HepG2 (cell line): ENCODE measurements around the gene PHRF1. TPM values are rescaled to one million over a fixed set of nuclear protein-coding genes. Genes with fewer than 3 reads are reported as not detected.

Experiments used
- ATF5 ChIP-seq: sonication (generic); formaldehyde crosslinking; IDR thresholded peaks from 2 replicates; pipeline ENCODE4 v1.4.0; 2020; ENCODE audit warnings: mild to moderate bottlenecking, low read depth, missing genetic modification reagents
- HNRNPK ChIP-seq: fragments of 200-400 bp; formaldehyde crosslinking; IDR thresholded peaks from 2 replicates; pipeline ENCODE4 v1.6.1; 2018; ENCODE audit warnings: low read length, low read depth, moderate library complexity, mild to moderate bottlenecking; ENCODE audit not compliant: poor library complexity, severe bottlenecking
- IRF1 ChIP-seq: sonication (generic); formaldehyde crosslinking; IDR thresholded peaks from 2 replicates; pipeline ENCODE4 v1.4.0; 2020; ENCODE audit warnings: low read depth, mild to moderate bottlenecking, missing genetic modification reagents
- IRF2 ChIP-seq: IDR thresholded peaks from 2 replicates; pipeline ENCODE4 v1.6.1; 2018; ENCODE audit warnings: missing genetic modification reagents, missing compliant biosample characterization
- MBNL3 ChIP-seq: fragments of 250-450 bp; sonication (Bioruptor Pico); conservative IDR thresholded peaks from 2 replicates; pipeline ENCODE4 v1.8.0; 2022; ENCODE audit warnings: mild to moderate bottlenecking, inconsistent platforms
- NFYC ChIP-seq: IDR thresholded peaks from 2 replicates; pipeline ENCODE4 v1.6.1; 2016; ENCODE audit warnings: missing genetic modification reagents, missing compliant biosample characterization
- PHF20 ChIP-seq: sonication (generic); formaldehyde crosslinking; IDR thresholded peaks from 2 replicates; pipeline ENCODE4 v1.5.0; 2020; ENCODE audit warnings: mild to moderate bottlenecking, missing genetic modification reagents
- PITX1 ChIP-seq: sonication (generic); formaldehyde crosslinking; IDR thresholded peaks from 2 replicates; pipeline ENCODE4 v1.5.1; 2020; ENCODE audit warnings: mild to moderate bottlenecking, missing genetic modification reagents
- POLR2AphosphoS2 ChIP-seq: IDR thresholded peaks from 2 replicates; pipeline ENCODE4 v1.6.1; 2011; ENCODE audit warnings: low read depth, low read length, improper control_type of control experiment
- RBFOX2 ChIP-seq: fragments of 200-400 bp; formaldehyde crosslinking; IDR thresholded peaks from 2 replicates; pipeline ENCODE4 v1.6.1; 2017; ENCODE audit warnings: low read depth, mild to moderate bottlenecking, low read length
- REST ChIP-seq, 2 experiments: IDR thresholded peaks; 2 replicates each; pipeline ENCODE4 v1.6.1; 2011 to 2012; ENCODE audit warnings: low read length in 2 of 2, borderline replicate concordance in 1 of 2, low read depth in 1 of 2, mild to moderate bottlenecking in 1 of 2, moderate library complexity in 1 of 2
- SAFB2 ChIP-seq: sonication (generic); formaldehyde crosslinking; IDR thresholded peaks from 2 replicates; pipeline ENCODE4 v1.5.1; 2020; ENCODE audit warnings: missing genetic modification reagents, low read depth, mild to moderate bottlenecking, borderline replicate concordance
- SMC3 ChIP-seq: IDR thresholded peaks from 2 replicates; pipeline ENCODE4 v1.6.1; 2011; ENCODE audit warnings: low read length, improper control_type of control experiment
- SNRNP70 ChIP-seq: fragments of 200-400 bp; formaldehyde crosslinking; IDR thresholded peaks from 2 replicates; pipeline ENCODE4 v1.6.1; 2017; ENCODE audit warnings: mild to moderate bottlenecking, low read depth, low read length, moderate library complexity
- SOX13 ChIP-seq, 3 experiments: fragments of 450-650 bp in 1 of 3; sonication (generic) in 1 of 3; formaldehyde crosslinking in 1 of 3; IDR thresholded peaks in 2 of 3; conservative IDR thresholded peaks in 1 of 3; 2 replicates each; pipeline versions ENCODE4 v1.5.0 to v1.6.1; 2016 to 2020; ENCODE audit warnings: antibody characterized with exemption in 1 of 3, mild to moderate bottlenecking in 1 of 3, missing compliant biosample characterization in 1 of 3, missing genetic modification reagents in 1 of 3, moderate library complexity in 1 of 3
- SP1 ChIP-seq, 2 experiments: fragments of 450-650 bp in 1 of 2; sonication (generic) in 1 of 2; formaldehyde crosslinking in 1 of 2; IDR thresholded peaks; 2 replicates each; pipeline versions ENCODE4 v1.4.0 to v1.6.1; 2016 to 2020; ENCODE audit warnings: missing genetic modification reagents in 1 of 2
- TFAP4 ChIP-seq: sonication (generic); IDR thresholded peaks from 2 replicates; pipeline ENCODE4 v1.6.1; 2016; ENCODE audit warnings: low read depth, borderline replicate concordance
- TP53 ChIP-seq: sonication (generic); formaldehyde crosslinking; conservative IDR thresholded peaks from 2 replicates; pipeline ENCODE4 v1.4.0; 2020; ENCODE audit warnings: missing genetic modification reagents
- ZBTB20 ChIP-seq: sonication (generic); formaldehyde crosslinking; IDR thresholded peaks from 2 replicates; pipeline ENCODE4 v1.8.1; 2023; ENCODE audit warnings: missing genetic modification reagents, low read depth, mild to moderate bottlenecking, borderline replicate concordance
- ZNF484 ChIP-seq: sonication (generic); formaldehyde crosslinking; IDR thresholded peaks from 2 replicates; pipeline ENCODE4 v1.5.1; 2020; ENCODE audit warnings: mild to moderate bottlenecking, low read depth, missing genetic modification reagents, borderline replicate concordance
- ZNF496 ChIP-seq: sonication (generic); formaldehyde crosslinking; IDR thresholded peaks from 2 replicates; pipeline ENCODE4 v1.8.1; 2023; ENCODE audit warnings: mild to moderate bottlenecking, moderate library complexity, missing genetic modification reagents; ENCODE audit not compliant: insufficient replicate concordance
- ZNF501 ChIP-seq: sonication (generic); formaldehyde crosslinking; IDR thresholded peaks from 2 replicates; pipeline ENCODE4 v1.5.1; 2020; ENCODE audit warnings: mild to moderate bottlenecking, moderate library complexity, missing genetic modification reagents
- ZNF598 ChIP-seq: sonication (generic); formaldehyde crosslinking; IDR thresholded peaks from 2 replicates; pipeline ENCODE4 v1.5.1; 2020; ENCODE audit warnings: mild to moderate bottlenecking, missing genetic modification reagents, borderline replicate concordance
- ZNF839 ChIP-seq: sonication (generic); formaldehyde crosslinking; IDR thresholded peaks from 2 replicates; pipeline ENCODE4 v1.4.0; 2020; ENCODE audit warnings: missing genetic modification reagents, mild to moderate bottlenecking, borderline replicate concordance
- polyA plus RNA-seq, 8 experiments: library from polyadenylated mRNA; depleted of rRNA in 3 of 8; stranded (reverse) in 7 of 8; unstranded in 1 of 8; fragments of >200 nt; fragmentation: Illumina TruSeq in 4 of 8; extraction: Trizol in 4 of 8; gene quantifications; 2 replicates each; pipeline versions ENCODE4 v1.2.1 to v1.2.3, GENCODE V29; 2011 to 2016; ENCODE audit warnings: low read depth in 4 of 8, missing spikeins in 1 of 8, mixed read lengths in 1 of 8; ENCODE audit not compliant: insufficient read depth in 1 of 8
- total RNA-seq, 5 experiments: library from RNA; depleted of rRNA; stranded (reverse); fragments of >200 nt; fragmentation: Illumina TruSeq; extraction: Trizol; gene quantifications; 2 replicates each; pipeline ENCODE4 v1.2.3, GENCODE V29; 2016; ENCODE audit warnings: low read depth in 1 of 5

The PHRF1 gene
- total and polyA plus RNA-seq, 2 of the 13 experiments (the other 11 are each of a cell fraction or from before 2014, with no cell fraction given) = 8.2 to 16.7 TPM

- TF ChIP-seq SMC3 (peak; percentile 33; the same call in 1 of the 2 replicates), SOX13 (IDR thresholded peaks at IDR 0.05) (no peak), SOX13 (CRISPR knock-in tag; conservative IDR thresholded peaks at IDR 0.05 in 1 of 2, IDR thresholded peaks at IDR 0.05 in 1 of 2) (peak in 1 of 2 experiments; percentile 52; a peak in 2 of 4 replicates), TP53 (CRISPR knock-in tag) (no peak), SNRNP70 (no peak), PITX1 (CRISPR knock-in tag) (peak; percentile 69), IRF1 (CRISPR knock-in tag) (no peak), PHF20 (CRISPR knock-in tag) (no peak), ZNF484 (CRISPR knock-in tag) (no peak), ZNF598 (CRISPR knock-in tag) (peak; percentile 38; the same call in 1 of the 2 replicates), ATF5 (no peak), NFYC (CRISPR knock-in tag) (no peak), ZNF501 (CRISPR knock-in tag) (0 out of 2 replicates have a peak, but pooled peaks have one; percentile 47), ZBTB20 (CRISPR knock-in tag) (0 out of 2 replicates have a peak, but pooled peaks have one; percentile 39), IRF2 (CRISPR knock-in tag) (peak; percentile 76), POLR2AphosphoS2 (no peak), HNRNPK (no peak), ZNF839 (CRISPR knock-in tag) (no peak), MBNL3 (CRISPR knock-in tag) (no peak), TFAP4 (peak; percentile 48; the same call in 1 of the 2 replicates), SP1 (IDR thresholded peaks at IDR 0.05) (no peak), SP1 (CRISPR knock-in tag; IDR thresholded peaks at IDR 0.05) (peak; percentile 22; the same call in 1 of the 2 replicates), SAFB2 (CRISPR knock-in tag) (no peak), RBFOX2 (no peak), REST (IDR thresholded peaks at IDR 0.05; ENCODE audit: borderline replicate concordance in 1 of 2, low read depth in 1 of 2, low read length in 2 of 2) (no peak), ZNF496 (CRISPR knock-in tag) (no peak)
Observed at GRCh38 chr11:587978-588380, 11.7 kb downstream of the PHRF1 start (continued).
